GM19351 (cell line): ENCODE results near the gene TCHHL1.

Experiments used
- ATAC-seq: cut with Tn5 transposase; IDR thresholded peaks from one replicate; pipeline ENCODE4 v1.9.1; 2021; ENCODE audit warnings: mild to moderate bottlenecking, moderate library complexity; ENCODE audit not compliant: unreplicated experiment

The TCHHL1 gene

GRCh38 chr1:152089014-152089674, at the start of gene TCHHL1:
Gene TCHHL1 (minus strand): TSS chr1:152089064. CDS start chr1:152088143, 921 bp downstream.
- no peak for ATAC-seq

GRCh38 chr1:152137215-152137614, 48.4 kb upstream of the TCHHL1 start:
- no peak for ATAC-seq

GRCh38 chr1:152130186-152130585, 41.3 kb upstream of the TCHHL1 start:
- ATAC-seq, result no peak

GRCh38 chr1:152127673-152128072, 38.8 kb upstream of the TCHHL1 start:
- no peak for ATAC-seq

GRCh38 chr1:152125834-152126443, 37.1 kb upstream of the TCHHL1 start:
- no peak for ATAC-seq

- ATAC-seq, result no peak
Observed at GRCh38 chr1:152118915-152119314, 30.1 kb upstream of the TCHHL1 start.

GRCh38 chr1:152115344-152115743, 26.5 kb upstream of the TCHHL1 start, which contains the start of gene TCHH:
Gene TCHH (minus strand): TSS chr1:152115444. CDS start chr1:152114080, 1,364 bp downstream.
- ATAC-seq, result no peak

- ATAC-seq, result no peak
Observed at GRCh38 chr1:152112885-152113432, 24.1 kb upstream of the TCHHL1 start.

- no peak for ATAC-seq
Observed at GRCh38 chr1:152112101-152112884, 23.4 kb upstream of the TCHHL1 start.

- no peak for ATAC-seq
Observed at GRCh38 chr1:152111515-152111968, 22.7 kb upstream of the TCHHL1 start.

- no peak for ATAC-seq
Observed at GRCh38 chr1:152110860-152111514, 22.1 kb upstream of the TCHHL1 start.

- ATAC-seq, result no peak
Observed at GRCh38 chr1:152110365-152110859, 21.5 kb upstream of the TCHHL1 start.

GRCh38 chr1:152109998-152110294, 21.1 kb upstream of the TCHHL1 start:
- no peak for ATAC-seq

- no peak for ATAC-seq
Observed at GRCh38 chr1:152109231-152109997, 20.6 kb upstream of the TCHHL1 start.

- no peak for ATAC-seq
Observed at GRCh38 chr1:152108882-152109222, 20.0 kb upstream of the TCHHL1 start.

GRCh38 chr1:152107984-152108881, 19.4 kb upstream of the TCHHL1 start:
- ATAC-seq, result no peak

- no peak for ATAC-seq
Observed at GRCh38 chr1:152107031-152107983, 18.4 kb upstream of the TCHHL1 start.

- no peak for ATAC-seq
Observed at GRCh38 chr1:152104854-152105253, 16.0 kb upstream of the TCHHL1 start.
